Measurements from ENCODE around the gene MT1X. TPM values are rescaled to one million over a fixed set of nuclear protein-coding genes. Genes with fewer than 3 reads are reported as not detected.

MT1X gene
- total and polyA plus RNA-seq, 2 of the 13 experiments (the other 11 are each of a cell fraction or from before 2014, with no cell fraction given): 19.7 to 288 TPM

DNA sequence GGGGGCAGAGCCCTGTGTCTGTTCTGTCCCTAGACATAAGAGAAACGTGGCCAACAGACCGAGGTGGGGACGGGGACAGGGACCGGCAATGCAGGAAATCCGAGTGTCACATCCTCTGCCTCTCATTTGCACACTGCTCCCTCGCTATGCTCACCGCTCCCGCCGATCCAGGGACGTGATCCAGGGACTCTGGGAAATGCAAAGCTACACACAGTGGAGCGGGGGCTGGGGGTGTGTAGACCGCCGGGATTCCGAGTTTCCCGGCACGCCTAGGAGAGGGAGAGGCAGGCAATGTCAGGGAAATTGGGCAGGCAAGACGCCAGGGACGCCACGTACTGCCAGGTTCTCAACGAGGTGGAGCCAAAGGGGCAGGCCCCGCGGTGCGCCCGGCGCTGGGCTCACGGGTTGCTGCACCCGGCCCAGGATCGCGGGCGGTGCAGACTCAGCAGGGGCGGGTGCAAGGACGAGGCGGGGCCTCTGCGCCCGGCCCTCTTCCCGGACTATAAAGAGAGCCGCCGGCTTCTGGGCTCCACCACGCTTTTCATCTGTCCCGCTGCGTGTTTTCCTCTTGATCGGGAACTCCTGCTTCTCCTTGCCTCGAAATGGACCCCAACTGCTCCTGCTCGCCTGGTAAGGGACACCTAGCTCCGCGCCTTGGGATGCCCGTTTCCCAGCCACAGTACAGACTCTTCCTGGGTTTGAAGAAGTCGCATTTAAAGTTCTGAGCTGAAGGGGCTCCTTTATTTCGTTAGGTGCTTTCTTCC lies at the start of gene MT1X (continued):
- TF ChIP-seq RNF2 (conservative IDR thresholded peaks at IDR 0.05; ENCODE audit: low read depth): peak; percentile 48; the same call in 1 of the 2 replicates
- TF ChIP-seq ZNF383 (CRISPR knock-in tag; IDR thresholded peaks at IDR 0.05; ENCODE audit: borderline replicate concordance): peak; percentile 44; the same call in 1 of the 2 replicates
- TF ChIP-seq ZBTB1 (CRISPR knock-in tag; IDR thresholded peaks at IDR 0.05; ENCODE audit: borderline replicate concordance): no peak
- TF ChIP-seq, protein P1, sequence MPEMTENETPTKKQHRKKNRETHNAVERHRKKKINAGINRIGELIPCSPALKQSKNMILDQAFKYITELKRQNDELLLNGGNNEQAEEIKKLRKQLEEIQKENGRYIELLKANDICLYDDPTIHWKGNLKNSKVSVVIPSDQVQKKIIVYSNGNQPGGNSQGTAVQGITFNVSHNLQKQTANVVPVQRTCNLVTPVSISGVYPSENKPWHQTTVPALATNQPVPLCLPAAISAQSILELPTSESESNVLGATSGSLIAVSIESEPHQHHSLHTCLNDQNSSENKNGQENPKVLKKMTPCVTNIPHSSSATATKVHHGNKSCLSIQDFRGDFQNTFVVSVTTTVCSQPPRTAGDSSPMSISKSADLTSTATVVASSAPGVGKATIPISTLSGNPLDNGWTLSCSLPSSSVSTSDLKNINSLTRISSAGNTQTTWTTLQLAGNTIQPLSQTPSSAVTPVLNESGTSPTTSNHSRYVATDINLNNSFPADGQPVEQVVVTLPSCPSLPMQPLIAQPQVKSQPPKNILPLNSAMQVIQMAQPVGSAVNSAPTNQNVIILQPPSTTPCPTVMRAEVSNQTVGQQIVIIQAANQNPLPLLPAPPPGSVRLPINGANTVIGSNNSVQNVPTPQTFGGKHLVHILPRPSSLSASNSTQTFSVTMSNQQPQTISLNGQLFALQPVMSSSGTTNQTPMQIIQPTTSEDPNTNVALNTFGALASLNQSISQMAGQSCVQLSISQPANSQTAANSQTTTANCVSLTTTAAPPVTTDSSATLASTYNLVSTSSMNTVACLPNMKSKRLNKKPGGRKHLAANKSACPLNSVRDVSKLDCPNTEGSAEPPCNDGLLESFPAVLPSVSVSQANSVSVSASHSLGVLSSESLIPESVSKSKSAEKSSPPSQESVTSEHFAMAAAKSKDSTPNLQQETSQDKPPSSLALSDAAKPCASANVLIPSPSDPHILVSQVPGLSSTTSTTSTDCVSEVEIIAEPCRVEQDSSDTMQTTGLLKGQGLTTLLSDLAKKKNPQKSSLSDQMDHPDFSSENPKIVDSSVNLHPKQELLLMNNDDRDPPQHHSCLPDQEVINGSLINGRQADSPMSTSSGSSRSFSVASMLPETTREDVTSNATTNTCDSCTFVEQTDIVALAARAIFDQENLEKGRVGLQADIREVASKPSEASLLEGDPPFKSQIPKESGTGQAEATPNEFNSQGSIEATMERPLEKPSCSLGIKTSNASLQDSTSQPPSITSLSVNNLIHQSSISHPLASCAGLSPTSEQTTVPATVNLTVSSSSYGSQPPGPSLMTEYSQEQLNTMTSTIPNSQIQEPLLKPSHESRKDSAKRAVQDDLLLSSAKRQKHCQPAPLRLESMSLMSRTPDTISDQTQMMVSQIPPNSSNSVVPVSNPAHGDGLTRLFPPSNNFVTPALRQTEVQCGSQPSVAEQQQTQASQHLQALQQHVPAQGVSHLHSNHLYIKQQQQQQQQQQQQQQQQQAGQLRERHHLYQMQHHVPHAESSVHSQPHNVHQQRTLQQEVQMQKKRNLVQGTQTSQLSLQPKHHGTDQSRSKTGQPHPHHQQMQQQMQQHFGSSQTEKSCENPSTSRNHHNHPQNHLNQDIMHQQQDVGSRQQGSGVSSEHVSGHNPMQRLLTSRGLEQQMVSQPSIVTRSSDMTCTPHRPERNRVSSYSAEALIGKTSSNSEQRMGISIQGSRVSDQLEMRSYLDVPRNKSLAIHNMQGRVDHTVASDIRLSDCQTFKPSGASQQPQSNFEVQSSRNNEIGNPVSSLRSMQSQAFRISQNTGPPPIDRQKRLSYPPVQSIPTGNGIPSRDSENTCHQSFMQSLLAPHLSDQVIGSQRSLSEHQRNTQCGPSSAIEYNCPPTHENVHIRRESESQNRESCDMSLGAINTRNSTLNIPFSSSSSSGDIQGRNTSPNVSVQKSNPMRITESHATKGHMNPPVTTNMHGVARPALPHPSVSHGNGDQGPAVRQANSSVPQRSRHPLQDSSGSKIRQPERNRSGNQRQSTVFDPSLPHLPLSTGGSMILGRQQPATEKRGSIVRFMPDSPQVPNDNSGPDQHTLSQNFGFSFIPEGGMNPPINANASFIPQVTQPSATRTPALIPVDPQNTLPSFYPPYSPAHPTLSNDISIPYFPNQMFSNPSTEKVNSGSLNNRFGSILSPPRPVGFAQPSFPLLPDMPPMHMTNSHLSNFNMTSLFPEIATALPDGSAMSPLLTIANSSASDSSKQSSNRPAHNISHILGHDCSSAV (CRISPR knock-in tag; IDR thresholded peaks at IDR 0.05; ENCODE audit: borderline replicate concordance): no peak
- TF ChIP-seq ZNF747 (CRISPR knock-in tag; IDR thresholded peaks at IDR 0.05; ENCODE audit: borderline replicate concordance): no peak
- TF ChIP-seq SRSF1 (optimal IDR thresholded peaks at IDR 0.05; ENCODE audit: low read depth, low read length): peak; percentile 60
- no peak for TF ChIP-seq RFX1 (IDR thresholded peaks at IDR 0.05)
- no peak for TF ChIP-seq ZFP37 (CRISPR knock-in tag; IDR thresholded peaks at IDR 0.05; ENCODE audit: borderline replicate concordance)
- TF ChIP-seq, protein P2, sequence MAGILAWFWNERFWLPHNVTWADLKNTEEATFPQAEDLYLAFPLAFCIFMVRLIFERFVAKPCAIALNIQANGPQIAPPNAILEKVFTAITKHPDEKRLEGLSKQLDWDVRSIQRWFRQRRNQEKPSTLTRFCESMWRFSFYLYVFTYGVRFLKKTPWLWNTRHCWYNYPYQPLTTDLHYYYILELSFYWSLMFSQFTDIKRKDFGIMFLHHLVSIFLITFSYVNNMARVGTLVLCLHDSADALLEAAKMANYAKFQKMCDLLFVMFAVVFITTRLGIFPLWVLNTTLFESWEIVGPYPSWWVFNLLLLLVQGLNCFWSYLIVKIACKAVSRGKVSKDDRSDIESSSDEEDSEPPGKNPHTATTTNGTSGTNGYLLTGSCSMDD (CRISPR knock-in tag; IDR thresholded peaks at IDR 0.05): 0 out of 2 replicates have a peak, but pooled peaks have one; percentile 66
- TF ChIP-seq ZNF543 (CRISPR knock-in tag; IDR thresholded peaks at IDR 0.05): no peak; the same call in 1 of the 2 replicates
- TF ChIP-seq KDM6A (CRISPR knock-in tag; IDR thresholded peaks at IDR 0.05; ENCODE audit: low read depth): no peak
- TF ChIP-seq ZC3H13 (CRISPR knock-in tag; IDR thresholded peaks at IDR 0.05): no peak
- TF ChIP-seq MYNN (CRISPR knock-in tag; IDR thresholded peaks at IDR 0.05; ENCODE audit: low read depth): no peak
- no peak for TF ChIP-seq ZNF672 (CRISPR knock-in tag; IDR thresholded peaks at IDR 0.05)
- TF ChIP-seq, protein P3, sequence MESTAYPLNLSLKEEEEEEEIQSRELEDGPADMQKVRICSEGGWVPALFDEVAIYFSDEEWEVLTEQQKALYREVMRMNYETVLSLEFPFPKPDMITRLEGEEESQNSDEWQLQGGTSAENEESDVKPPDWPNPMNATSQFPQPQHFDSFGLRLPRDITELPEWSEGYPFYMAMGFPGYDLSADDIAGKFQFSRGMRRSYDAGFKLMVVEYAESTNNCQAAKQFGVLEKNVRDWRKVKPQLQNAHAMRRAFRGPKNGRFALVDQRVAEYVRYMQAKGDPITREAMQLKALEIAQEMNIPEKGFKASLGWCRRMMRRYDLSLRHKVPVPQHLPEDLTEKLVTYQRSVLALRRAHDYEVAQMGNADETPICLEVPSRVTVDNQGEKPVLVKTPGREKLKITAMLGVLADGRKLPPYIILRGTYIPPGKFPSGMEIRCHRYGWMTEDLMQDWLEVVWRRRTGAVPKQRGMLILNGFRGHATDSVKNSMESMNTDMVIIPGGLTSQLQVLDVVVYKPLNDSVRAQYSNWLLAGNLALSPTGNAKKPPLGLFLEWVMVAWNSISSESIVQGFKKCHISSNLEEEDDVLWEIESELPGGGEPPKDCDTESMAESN (CRISPR knock-in tag; conservative IDR thresholded peaks at IDR 0.05): peak; percentile 89
- TF ChIP-seq MATR3 (CRISPR knock-in tag; IDR thresholded peaks at IDR 0.05): no peak
- TF ChIP-seq RELA (CRISPR knock-in tag; IDR thresholded peaks at IDR 0.05): no peak
- 0 out of 2 replicates have a peak, but pooled peaks have one; percentile 19 for TF ChIP-seq MEF2D (CRISPR knock-in tag; IDR thresholded peaks at IDR 0.05)
- 0 out of 2 replicates have a peak, but pooled peaks have one; percentile 64 for TF ChIP-seq YEATS2 (CRISPR knock-in tag; IDR thresholded peaks at IDR 0.05; ENCODE audit: borderline replicate concordance)
- no peak for TF ChIP-seq NR2C2 (CRISPR knock-in tag; IDR thresholded peaks at IDR 0.05; ENCODE audit: borderline replicate concordance)

Data from HepG2 (cell line).